Kidney tubule cell (primary cell): ENCODE results near the gene PRR30.

Experiments used
- DNase-seq: peaks from one replicate; pipeline ENCODE4 v3.0.0-alpha.2; 2018; ENCODE audit warnings: low spot score

PRR30 gene

DNA sequence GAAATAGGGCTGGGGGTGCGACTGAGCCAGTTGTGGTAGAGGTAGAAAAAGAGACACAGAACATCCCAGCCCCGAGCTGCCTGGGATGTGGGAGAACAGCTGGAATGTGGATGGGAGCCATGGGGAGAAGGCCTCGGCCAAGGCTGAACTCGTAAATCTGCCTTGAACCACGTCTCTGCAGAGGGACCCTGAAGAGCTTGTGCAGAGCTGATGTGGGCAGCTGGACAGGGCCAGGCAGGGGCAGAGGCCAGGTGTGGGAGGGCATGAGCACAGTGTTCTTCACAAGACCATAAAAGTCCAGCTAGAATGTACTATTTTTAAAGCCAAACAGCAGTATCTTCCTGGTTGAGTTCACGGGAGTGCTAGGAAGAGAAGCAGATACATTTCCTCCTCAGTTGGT lies 15.3 kb upstream of the PRR30 start:
- DNase-seq: no peak

DNA sequence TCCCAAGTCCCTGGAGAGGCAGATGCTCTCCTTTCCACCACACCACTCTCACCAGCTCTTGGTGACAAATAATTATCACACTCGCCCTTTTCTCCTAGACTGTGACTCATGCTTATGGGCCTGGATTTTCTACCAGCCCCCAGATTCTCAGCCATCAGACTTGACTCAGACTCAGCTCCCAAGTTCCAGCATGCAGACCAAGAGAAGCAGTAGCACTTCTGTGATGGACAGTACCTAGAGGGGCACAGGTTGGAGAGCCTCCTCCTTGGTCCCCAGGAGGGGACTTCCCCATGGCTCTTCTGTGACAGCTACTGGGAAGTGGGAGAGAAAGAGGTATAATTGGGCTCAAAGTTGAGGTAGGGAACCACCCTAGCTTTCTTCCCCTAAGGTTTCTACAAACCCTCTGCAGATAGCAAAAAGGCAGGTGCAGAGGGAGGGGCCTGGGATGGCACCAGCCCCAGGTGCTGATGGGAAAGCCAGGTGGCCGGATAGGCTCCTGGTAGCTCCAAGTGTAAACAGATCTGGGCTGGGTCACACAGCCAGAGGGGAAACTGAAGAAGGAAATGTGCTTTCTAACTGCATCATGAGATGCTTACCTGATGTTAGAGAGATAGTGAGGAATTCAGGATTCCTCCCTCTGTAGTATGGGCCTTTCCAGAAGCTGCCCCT lies 13.7 kb upstream of the PRR30 start:
- peak; percentile 51 for DNase-seq

DNA sequence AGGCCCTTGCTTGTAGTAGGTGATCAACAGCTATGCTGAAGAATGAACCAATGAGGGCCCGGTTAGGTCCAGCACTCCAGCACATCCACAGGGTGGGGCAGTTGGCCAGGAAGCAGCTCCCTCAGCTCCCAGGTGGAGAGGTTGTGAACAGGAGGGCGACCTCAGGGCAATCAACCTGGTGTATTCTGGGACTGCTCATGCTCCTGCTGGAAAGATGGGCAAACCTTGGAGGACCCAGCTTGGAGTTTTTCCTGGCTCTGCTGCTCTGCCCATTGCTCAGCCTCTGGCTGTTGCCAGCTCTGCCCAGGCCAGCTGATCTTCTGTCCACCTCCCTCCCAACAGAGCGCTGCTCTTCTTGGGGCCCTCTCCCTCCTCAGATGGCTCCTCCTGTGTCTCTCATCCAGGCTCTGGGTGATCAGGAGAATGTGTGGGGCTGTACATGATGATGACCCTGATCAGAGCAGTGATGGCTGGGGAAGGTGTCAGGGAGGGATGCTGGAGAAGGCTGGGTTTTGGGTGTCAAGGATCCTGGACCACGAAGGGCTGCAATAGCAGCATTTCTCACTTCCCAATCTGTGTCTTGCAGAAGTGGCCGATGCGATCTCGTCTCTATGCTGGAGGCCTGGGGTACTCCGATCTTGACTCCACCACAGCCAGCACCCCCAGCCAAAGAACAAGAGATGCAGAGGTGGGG lies 13.0 kb upstream of the PRR30 start:
- DNase-seq: no peak

DNA sequence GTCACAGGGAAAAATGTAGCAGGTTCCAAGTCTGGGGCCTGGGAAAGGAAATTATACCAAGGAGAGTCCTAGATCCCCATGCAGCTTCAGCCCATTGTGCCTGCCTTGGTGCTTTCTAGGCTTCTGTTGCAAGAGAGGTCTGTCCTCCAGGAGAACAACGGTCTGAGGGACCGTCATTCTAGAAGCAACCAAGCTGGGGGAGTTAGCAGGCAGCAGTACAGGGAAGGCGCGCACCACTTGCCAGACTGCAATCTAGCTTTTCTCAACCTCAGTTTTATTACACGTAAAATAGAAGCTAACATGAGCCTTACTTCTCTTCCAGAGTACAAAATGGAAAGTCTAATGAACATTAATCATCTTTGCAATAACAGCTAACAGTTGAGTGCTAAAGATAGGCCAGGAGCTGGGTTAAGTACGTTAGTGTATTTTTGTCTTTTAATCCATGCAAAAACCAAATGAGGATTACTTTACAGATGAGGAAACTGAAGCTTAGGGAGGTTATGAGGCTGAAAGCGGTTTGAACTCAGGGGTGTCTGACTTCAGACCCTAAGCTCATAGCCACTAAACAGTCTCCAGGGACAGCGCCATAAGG lies 11.5 kb upstream of the PRR30 start:
- no peak for DNase-seq

DNA sequence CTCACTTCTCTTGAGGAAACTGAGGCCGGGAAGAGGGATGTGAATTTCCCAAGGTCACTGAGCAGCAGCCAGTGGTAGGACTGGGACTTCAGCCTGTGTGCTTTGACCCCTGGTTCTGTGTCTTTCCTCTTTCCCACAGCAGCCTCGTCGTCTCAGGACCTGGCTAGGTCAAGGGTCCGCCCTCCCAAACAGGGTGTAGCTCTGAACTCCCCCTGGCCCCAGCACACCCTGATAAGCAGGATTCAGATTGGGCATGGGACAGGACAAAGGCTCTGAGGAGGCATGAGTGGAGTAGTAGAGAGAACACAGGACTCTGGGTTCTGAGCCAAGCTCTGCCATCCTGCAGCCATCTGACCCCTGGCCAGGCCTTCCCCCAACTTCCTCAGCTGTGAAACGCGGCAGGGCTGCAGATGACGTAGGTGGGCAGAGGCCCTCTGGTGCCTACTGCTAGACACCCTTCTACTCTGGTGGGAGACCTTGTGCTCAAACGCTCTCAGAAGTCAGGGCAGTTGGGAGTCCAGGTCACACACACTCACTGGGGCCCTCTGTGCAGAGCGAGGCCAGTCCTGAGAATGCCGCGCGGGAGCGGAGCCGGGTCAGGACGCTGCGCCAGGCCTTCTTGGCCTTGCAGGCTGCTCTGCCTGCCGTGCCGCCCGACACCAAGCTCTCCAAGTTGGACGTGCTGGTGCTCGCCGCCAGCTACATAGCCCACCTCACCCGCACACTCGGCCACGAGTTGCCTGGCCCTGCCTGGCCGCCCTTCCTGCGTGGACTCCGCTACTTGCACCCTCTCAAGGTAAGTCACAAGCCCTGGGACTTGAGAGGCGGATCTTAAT lies 10.6 kb upstream of the PRR30 start:
- DNase-seq: no peak

DNA sequence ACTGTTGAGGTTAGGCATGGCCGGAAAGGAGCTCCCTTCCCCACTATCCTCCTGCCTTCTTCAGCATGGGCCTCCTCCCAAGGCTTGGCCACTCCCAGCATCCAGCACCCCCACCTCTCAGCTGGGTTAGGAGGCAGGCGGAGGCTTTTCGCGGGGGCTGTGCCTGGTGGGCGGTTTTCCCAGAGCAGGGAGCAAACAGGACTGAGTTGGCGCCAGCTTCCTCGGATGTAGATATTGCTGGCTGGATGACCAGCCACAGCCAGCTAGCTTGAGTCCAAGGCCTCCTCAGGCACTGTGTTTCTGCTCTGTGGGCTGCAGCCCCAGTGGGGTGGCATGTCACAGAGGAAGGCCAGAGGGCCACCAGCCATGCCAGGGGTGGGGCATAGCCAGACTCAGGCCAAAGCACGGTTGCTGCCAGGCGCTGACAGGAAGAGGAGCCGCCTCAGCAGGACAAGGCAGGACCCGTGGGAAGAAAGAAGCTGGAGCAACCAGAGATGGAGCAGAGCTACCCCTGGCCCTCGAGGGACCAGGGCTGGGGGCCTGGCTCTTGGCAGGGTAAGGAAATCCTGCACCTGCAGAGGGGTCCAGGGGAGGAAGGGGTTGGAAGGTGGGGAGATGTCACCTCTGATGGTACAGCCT lies 9.7 kb upstream of the PRR30 start, which contains the start of gene TCF23:
TCF23 (plus strand) TSS at position 204 of the 639 bp plus-strand sequence; CDS start at position 334, 130 bp downstream.
- no peak for DNase-seq

DNA sequence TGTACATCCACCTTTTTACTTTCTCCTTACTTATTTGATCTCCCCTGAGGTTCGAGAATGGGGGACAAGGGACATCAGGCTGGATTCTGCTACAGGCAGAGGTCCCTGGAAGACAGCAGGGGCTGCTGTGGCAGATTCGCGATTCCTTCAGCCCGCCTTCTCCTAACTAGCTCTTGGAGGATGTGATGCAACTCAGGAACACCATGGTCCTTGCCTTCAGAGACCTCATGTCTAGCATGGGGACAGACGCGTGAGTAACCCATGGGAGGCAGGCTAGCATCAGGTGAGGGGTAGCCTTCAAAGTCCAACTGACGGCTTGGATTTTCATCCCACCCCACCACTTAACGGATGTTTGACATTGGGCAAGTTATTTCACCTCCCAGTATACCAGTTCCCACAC lies 8.7 kb upstream of the PRR30 start:
- DNase-seq: no peak

DNA sequence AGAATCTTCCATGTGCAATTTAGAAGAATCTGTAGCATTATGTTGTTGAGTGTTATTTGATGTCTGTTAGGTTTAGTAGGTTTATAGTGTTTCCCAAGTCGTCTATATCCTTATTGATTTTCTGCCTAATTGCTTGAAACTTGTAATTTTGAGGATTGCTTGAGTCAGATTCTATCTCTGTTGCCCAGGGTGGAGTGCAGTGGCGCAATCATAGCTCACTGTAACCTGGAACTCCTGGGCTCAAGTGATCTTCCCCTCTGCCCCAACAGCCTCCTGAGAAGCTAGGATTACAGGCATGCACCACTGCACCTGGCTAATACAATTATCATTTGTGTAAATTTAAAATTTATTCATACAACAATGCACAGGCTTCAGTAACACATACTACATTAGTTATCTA lies 6.5 kb upstream of the PRR30 start:
- no peak for DNase-seq

DNA sequence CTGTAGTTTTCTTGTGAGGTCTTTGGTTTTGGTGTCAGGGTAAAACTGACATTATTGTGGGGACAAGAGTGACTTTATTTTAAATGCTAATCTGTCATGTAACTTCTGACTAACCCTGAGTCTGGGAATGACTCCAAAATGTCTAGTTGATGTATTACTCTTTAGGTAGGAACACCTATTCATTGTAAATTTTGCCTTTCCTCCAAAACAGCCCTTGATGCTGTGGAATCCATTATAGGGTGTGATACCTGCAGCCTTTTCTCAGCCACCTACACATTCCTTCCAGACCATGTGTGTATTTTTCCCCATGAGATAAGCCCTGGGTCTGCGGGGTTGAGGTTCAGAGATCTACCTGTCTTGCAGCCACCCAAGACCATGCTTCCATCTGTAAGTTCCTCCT lies 4.1 kb upstream of the PRR30 start:
- DNase-seq: no peak

DNA sequence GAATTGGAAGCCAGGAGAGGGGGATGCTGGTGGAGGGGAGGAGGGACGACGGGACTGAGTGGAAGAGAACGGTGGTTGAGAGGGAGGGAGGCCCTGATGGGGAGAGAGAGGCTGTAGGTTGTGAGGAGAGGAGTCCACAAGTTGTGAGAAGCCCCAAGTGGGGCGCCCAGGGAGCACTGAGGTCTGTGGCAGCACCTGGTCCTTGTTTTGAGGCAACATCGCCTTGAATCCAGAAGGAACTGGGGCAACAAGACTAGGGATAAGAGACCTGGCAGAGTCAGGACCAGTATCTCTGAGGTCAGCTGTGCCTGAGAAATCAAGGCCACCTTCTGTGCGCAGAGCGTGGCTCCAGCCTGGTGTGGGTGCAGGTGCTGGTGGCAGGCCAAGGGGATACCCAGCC lies 1.1 kb downstream of the PRR30 start:
- no peak for DNase-seq

DNA sequence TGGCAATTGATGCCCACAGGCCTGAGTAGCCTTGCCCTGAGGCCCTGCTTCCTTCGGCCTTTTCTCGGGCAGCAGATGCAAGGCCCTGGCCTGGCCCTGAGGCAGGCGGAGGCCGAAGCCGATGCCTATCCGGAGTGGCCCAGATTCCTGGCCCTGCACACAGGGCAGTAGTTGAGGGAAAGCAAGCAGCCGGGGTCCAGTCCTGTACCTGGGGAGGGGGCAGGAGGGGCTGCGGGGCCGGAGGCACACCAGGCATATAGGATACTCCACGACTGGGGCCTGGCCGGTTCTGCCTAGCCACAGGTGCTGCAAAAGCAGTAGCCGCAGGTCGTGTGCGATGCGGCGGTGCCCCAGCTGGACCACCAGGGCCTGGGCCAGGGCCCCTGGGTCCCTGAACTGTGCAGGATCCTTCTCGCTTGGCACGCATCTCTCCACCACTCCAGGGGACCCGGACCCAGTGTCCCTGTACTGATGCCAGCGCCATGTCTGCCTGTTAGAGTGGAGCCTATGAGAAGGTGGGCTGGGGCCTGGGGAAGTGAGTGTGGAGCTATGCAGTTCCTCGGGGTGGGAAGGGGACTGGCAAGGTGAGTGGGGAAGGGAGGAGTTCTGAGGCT lies 1.8 kb downstream of the PRR30 start:
- DNase-seq: no peak

DNA sequence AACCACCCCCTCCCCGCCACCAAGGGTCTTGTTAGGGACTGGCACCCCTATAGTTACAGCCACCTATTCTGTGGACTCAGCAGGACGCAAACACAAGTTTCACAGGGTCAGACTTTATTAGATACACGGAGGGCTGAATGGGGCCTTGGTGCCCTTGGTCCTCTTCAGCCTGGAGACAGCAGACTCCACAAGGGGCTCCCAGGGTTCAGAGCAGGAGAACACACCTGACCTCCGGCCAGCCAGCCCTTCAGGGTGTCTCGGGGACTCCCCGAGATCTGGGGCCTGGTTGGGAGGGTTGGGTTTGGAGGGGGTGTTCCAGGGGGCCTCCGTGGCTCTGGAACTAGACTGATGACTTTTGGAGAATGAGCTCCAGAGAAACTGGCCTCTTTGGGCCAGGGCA lies 2.5 kb downstream of the PRR30 start:
- DNase-seq: no peak

DNA sequence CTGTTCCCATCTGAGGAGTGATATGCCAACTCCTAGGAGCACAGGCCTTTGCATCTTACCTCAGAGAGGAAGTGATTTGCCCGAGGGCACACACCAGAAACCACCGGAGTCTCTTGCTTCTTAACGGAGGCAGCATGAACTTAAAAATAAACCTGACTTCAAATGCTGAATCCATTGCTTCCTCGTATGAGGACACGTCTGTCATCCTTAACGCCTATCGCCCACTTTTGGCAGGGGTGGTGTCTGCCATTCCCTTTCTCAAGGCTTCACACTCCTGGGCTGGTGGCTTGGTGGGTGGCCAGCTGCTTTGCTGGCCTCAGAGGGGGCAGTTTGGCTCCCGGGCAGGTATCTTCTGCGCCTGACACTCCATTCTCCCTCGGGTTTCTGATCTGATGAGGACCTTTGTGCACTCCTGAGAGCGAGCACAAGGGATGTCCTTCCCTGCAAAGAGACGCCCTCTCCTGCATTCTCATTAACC lies 3.7 kb downstream of the PRR30 start:
- no peak for DNase-seq

DNA sequence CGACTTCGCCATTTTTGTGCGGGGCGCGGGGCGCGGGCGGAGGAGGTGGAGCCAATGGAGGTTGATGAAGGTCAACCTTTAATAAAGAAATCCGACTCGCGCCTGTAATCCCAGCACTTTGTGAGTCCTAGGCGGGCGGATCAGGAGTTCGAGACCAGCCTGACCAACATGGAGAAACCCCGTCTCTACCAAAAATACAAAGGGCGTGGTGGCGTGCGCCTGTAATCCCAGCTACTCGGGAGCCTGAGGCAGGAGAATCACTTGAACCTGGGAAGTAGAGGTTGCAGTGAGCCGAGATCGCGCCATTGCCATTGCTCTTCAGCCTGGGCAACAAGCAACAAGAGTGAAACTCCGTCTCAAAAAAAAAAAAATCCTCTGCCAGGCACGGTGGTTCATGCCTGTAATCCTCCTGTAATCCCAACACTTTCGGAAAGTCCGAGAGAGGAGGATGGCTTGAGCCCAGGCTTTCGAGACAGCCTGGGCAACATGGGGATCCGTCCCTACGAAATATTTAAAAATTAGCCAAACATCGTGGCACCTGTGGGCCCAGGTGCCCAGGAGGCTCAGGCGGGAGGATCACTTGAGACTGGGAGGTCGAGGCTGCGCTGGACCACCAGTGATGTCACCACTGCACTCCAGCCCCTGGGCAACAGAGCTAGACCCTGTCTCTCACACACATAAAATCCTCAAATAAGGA lies 4.3 kb downstream of the PRR30 start:
- no peak for DNase-seq

DNA sequence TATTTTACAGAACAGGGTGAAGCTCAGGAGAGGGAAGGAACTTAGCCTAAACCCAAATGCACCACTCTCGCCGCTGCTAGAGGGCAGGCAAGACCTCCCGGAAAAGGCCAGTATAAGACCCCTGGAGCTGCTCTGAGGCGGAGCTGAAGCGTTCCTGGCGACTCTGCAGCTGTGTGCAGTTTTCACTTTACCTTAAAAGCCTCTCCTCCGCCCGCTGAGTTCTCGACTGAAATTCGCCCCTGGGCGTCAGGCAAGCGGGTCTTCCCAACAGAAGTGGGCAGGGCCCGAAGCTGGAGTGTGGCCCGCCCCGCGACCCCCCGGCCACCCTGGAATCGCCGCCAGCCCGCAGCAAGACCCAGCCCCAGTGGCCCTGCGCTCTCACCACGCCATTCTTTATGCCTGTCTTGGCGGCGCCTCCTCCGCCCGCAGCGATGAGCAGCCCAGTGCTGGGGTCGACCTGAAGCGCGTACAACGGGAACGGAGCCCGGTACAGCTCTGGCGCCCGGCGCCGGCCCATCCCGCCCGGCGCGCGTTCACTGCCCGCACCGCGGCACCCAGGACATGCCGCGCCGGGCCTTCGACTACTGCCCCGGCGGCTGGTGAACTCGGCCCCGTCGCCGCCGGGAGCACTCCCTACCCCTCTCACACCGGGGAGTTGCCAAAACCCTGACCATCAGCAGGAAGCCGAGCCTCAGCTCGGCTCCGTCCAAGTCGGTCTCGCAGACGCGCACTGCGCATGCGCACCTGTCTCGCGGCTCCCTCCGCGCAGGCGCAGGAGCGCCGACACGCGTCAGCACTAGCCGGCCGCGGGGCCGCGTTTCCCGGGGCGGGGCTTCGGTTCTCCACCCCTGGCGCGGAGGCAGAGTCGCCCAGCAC lies 5.1 kb downstream of the PRR30 start, which contains the start of gene PREB:
PREB (minus strand) TSS at position 732 of the 876 bp plus-strand sequence; CDS start at position 517, 215 bp downstream.
- DNase-seq: peak; percentile 95

DNA sequence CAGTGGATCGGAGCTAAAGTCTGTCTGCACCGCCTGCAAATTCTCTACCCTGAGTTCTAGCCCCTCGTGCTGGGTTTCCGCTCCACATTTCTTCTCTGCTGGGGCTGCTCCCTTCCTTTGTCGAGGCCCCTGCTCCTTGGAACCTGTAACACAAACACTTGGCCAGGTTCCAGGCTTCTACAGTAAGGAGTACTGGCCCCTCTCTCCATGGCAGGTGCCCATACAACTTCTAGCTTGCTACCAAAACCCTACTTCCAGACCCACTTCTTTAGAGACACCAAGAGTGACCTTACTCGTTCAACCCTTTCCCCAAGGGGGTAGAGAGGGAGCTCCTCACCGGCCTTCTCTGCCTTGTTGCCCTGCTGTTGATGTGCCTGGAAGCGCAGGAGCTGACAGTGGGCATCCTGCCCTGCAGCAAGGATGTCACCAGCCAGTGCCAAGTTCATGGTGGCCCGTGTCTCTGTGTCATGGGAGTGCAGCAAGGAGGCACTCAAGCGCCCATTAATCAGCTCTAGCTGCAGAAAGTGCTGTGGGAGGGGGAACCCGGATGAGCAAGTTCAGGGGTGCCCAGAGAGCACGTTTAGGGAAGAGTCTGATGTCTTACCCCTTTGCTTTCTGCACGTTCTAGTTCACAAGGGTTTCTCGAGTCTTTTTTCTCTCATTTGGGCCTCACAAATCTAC lies 5.9 kb downstream of the PRR30 start:
- peak; percentile 23 for DNase-seq

DNA sequence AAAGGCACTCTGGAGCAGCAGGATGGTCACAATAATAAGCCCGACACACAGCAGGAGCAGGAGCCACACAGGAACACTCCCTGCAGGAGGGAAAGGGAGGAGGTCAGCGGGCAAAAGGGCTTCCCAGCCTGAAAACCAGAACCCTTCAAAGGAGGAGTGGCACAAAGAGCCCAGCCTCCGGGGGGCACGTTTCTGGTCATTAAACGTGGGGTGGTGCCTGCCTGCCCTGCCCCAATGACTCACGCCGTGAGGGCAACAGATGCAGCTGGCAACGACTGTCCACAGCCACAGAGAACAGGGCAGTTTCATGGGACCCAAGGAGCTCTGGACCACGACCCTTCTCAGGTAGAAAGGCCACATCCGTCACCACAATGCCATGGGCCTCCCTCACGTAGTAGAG lies 7.8 kb downstream of the PRR30 start:
- no peak for DNase-seq

DNA sequence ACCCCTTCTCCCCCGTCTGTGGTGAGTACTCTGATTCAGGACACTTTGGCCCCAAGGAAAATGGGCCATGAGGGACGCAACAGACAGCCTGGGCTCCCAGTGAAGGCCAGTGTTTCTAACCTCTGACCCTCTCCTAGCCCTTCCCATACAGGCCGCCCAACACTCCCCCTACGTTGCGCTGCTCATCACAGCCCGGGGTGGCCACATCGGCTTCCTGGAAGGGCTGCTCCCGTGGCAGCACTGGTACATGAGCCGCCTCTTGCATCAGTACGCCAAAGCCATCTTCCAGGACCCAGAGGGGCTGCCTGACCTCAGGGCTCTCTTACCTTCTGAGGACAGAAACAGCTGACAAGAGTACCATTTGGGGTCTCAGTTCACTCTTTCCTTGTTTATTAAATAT lies 8.8 kb downstream of the PRR30 start:
- DNase-seq: no peak
